DND-41 (cell line): Measurements from ENCODE around the gene SFXN5.

Source experiments
- ATAC-seq: fragments of 200-7000 bp; cut with Tn5 transposase; 3 replicates; pipeline ENCODE4 v1.9.1; 2021; ENCODE audit warnings: low read depth; ENCODE audit not compliant: insufficient read depth
- DNase-seq: peaks from one replicate; pipeline ENCODE4 v3.0.0-alpha.2; 2020
- H2AFZ ChIP-seq: 2 replicates; pipeline ENCODE4 v1.6.0; 2012; ENCODE audit warnings: low read depth, low read length
- H3K27ac ChIP-seq: 2 replicates; pipeline ENCODE4 v1.5.1; 2012; ENCODE audit warnings: low read length, inconsistent platforms
- H3K27me3 ChIP-seq: fragments of 200-600 bp; sonication (generic); 2 replicates; pipeline ENCODE4 v1.6.0; 2012; ENCODE audit warnings: low read length, mild to moderate bottlenecking, inconsistent platforms; ENCODE audit not compliant: insufficient read depth, poor library complexity
- H3K36me3 ChIP-seq: 2 replicates; pipeline ENCODE4 v1.5.1; 2012; ENCODE audit warnings: low read length, inconsistent platforms; ENCODE audit not compliant: insufficient read depth
- H3K4me1 ChIP-seq: 2 replicates; pipeline ENCODE4 v1.5.1; 2012; ENCODE audit warnings: mild to moderate bottlenecking, low read length; ENCODE audit not compliant: insufficient read depth
- H3K4me2 ChIP-seq: 2 replicates; pipeline ENCODE4 v1.6.0; 2012; ENCODE audit warnings: mild to moderate bottlenecking, moderate library complexity, low read length, inconsistent platforms; ENCODE audit not compliant: insufficient read depth
- H3K4me3 ChIP-seq, 2 experiments: fragments of 200-600 bp in 1 of 2; shearing (Covaris generic) in 1 of 2; 2 replicates each; pipeline ENCODE4 v1.5.1; 2012 to 2016; ENCODE audit warnings: inconsistent platforms in 2 of 2, low read length in 2 of 2, mild to moderate bottlenecking in 2 of 2, low read depth in 1 of 2, moderate library complexity in 1 of 2
- H3K79me2 ChIP-seq: 2 replicates; pipeline ENCODE4 v1.6.0; 2012; ENCODE audit warnings: low read length, inconsistent platforms; ENCODE audit not compliant: insufficient read depth
- H3K9ac ChIP-seq: 2 replicates; pipeline ENCODE4 v1.6.0; 2012; ENCODE audit warnings: low read depth, mild to moderate bottlenecking, inconsistent platforms, low read length, moderate library complexity
- H3K9me3 ChIP-seq: 2 replicates; pipeline ENCODE4 v1.5.1; 2012; ENCODE audit warnings: low read length, moderate library complexity, mild to moderate bottlenecking, inconsistent platforms; ENCODE audit not compliant: insufficient read depth, severe bottlenecking
- H4K20me1 ChIP-seq: 2 replicates; pipeline ENCODE4 v1.6.0; 2012; ENCODE audit warnings: low read length; ENCODE audit not compliant: insufficient read depth
- EZH2 ChIP-seq: IDR thresholded peaks from 3 replicates; pipeline ENCODE4 v1.6.1; 2012; ENCODE audit warnings: borderline replicate concordance, low read depth, mild to moderate bottlenecking, moderate library complexity, low read length, inconsistent platforms; ENCODE audit not compliant: severe bottlenecking
- TF ChIP-seq, protein P1 (sequence below): IDR thresholded peaks from 2 replicates; pipeline ENCODE4 v1.5.1; 2012; ENCODE audit warnings: borderline replicate concordance, low read length, moderate library complexity, mild to moderate bottlenecking; ENCODE audit not compliant: poor library complexity, severe bottlenecking; ENCODE audit errors: extremely low read depth

SFXN5 gene

DNA sequence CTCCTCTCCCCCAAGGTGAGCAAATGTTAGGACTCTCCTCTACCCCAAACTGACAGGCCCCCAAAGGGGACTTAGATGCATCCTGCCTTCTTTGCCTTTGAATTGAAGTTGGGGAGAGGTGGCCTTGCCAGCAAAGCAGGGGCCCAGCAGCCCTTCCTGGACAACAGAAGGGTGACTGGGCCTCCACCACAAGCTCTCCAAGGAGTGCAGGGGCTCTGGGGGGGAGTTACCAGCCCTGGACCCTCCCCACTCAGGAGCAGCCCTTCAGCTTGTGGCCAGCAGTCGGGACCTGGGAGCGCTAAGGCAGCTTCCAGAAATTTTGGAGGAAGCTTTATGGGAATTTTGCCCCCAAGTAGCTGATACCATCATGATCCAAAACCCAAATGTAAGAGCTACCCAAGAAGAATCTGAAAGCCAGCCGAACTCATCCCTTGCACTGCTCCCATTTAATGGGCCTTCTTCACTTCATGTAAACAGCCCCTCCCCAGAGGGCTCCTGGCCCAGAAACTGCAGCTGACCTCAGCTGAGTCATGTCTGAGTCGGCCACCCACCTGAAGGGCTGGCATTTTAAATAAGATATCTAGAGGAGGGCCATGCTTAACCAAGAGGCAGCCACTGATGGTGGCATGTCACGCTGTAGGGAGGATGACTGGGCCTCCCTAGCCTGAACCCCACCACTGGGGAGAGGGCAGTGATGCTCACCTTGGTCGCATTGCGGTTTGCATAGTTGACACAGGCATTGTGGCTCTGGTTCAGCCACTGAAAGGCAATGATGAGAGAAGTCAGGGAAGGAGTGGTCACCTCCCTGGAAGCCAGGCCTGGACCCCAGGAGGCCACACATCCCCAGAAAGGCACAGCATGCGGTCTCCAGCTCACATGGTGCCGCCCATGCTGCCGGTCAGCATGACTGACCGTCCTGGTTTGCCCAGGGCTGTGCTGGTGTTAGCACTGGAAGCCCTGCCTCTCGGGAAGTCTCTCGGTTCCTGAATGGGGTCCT is 71.5 kb downstream of the SFXN5 start:
- H3K9ac ChIP-seq: no peak overlapping the region
- no peak overlapping the region for H3K4me2 ChIP-seq
- H3K27ac ChIP-seq: no peak overlapping the region
- DNase-seq: no peak
- H3K27me3 ChIP-seq: no peaks in the 10 kb centered on the region
- no peaks in the 10 kb centered on the region for H4K20me1 ChIP-seq
- no peak overlapping the region for H2AFZ ChIP-seq
- no peak overlapping the region for H3K4me3 ChIP-seq
- TF ChIP-seq, protein P1, sequence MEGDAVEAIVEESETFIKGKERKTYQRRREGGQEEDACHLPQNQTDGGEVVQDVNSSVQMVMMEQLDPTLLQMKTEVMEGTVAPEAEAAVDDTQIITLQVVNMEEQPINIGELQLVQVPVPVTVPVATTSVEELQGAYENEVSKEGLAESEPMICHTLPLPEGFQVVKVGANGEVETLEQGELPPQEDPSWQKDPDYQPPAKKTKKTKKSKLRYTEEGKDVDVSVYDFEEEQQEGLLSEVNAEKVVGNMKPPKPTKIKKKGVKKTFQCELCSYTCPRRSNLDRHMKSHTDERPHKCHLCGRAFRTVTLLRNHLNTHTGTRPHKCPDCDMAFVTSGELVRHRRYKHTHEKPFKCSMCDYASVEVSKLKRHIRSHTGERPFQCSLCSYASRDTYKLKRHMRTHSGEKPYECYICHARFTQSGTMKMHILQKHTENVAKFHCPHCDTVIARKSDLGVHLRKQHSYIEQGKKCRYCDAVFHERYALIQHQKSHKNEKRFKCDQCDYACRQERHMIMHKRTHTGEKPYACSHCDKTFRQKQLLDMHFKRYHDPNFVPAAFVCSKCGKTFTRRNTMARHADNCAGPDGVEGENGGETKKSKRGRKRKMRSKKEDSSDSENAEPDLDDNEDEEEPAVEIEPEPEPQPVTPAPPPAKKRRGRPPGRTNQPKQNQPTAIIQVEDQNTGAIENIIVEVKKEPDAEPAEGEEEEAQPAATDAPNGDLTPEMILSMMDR: no peak
- TF ChIP-seq EZH2: no peak
- no peaks in the 10 kb centered on the region for H3K9me3 ChIP-seq
- no peaks in the 10 kb centered on the region for H3K4me1 ChIP-seq
- no peak for ATAC-seq
- H3K79me2 ChIP-seq: no peaks in the 10 kb centered on the region
- H3K36me3 ChIP-seq: no peaks in the 10 kb centered on the region

DNA sequence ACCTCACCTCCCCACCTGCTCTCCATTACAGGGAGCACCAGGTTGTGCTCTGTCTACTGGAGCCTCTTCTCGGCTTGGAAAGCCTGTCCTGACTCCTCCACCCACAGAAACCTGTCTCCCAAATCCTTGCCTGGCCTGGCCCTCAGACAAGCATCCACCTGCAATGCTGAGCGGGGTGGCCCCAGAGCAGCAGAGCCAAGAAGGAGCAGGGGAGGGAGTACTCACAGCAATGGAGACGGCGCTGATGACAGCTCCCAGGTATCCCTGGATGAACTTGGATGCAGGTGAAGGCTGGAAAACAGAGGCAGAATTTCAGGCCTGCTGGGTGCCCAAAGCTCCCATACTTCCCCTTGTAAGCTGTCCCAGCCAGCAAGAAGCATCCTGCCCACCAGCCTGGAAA is 72.8 kb downstream of the SFXN5 start:
- Histone ChIP-seq H3K36me3 (no peaks in the 10 kb centered on the region), H3K27me3 (no peaks in the 10 kb centered on the region), H3K4me3 (no peak overlapping the region), H3K9ac (no peak overlapping the region), H3K9me3 (no peaks in the 10 kb centered on the region), H3K27ac (no peak overlapping the region), H4K20me1 (no peaks in the 10 kb centered on the region), H3K79me2 (no peaks in the 10 kb centered on the region), H3K4me2 (no peak overlapping the region), H3K4me1 (no peaks in the 10 kb centered on the region), H2AFZ (no peak overlapping the region)
- no peak for TF ChIP-seq EZH2
- TF ChIP-seq, protein P1: no peak
- no peak for DNase-seq
- ATAC-seq: no peak

DNA sequence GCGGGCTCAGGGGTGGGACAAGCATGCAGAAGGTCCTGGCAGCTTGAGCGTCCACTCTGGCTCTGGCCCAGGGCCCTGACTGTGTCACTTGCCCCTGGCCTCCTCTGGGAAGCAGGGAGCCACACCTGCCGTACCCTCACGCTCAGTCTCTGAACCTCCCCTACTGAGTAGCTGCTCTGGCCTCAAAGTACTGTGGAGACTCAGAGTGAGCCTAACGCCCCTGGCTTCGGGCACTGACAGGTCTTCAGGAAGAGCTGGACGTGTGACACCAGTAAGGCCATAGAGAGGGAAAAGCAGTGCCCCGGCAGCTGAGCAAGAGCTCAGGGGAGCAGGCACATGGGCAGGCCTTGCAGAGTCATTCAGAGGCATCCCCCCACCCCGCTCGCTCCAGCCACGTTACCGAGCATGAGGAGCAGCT is 73.3 kb downstream of the SFXN5 start:
- no peaks in the 10 kb centered on the region for H3K36me3 ChIP-seq
- ATAC-seq (no peak), DNase-seq (no peak)
- H4K20me1 ChIP-seq: no peaks in the 10 kb centered on the region
- no peaks in the 10 kb centered on the region for H3K4me1 ChIP-seq
- H3K4me2 ChIP-seq: no peak overlapping the region
- TF ChIP-seq EZH2: no peak
- TF ChIP-seq, protein P1: no peak
- H3K79me2 ChIP-seq: no peaks in the 10 kb centered on the region
- no peak overlapping the region for H3K27ac ChIP-seq
- no peak overlapping the region for H3K4me3 ChIP-seq
- H3K27me3 ChIP-seq: no peaks in the 10 kb centered on the region
- H3K9ac ChIP-seq: no peak overlapping the region
- H2AFZ ChIP-seq: no peak overlapping the region
- no peaks in the 10 kb centered on the region for H3K9me3 ChIP-seq
